Activated CD4-positive, alpha-beta T cell treated with anti-CD3 and anti-CD28 coated beads, Interleukin-2, amount 50 U/mL, for 1 hour (primary cell): Measurements from ENCODE around the gene TMEM214.

Source experiments
- DNase-seq: peaks from one replicate; pipeline ENCODE4 v3.0.0-alpha.2; 2020

The TMEM214 gene

GRCh38 chr2:27013738-27014137 is 19.0 kb upstream of the TMEM214 start:
- DNase-seq, result no peak

DNA sequence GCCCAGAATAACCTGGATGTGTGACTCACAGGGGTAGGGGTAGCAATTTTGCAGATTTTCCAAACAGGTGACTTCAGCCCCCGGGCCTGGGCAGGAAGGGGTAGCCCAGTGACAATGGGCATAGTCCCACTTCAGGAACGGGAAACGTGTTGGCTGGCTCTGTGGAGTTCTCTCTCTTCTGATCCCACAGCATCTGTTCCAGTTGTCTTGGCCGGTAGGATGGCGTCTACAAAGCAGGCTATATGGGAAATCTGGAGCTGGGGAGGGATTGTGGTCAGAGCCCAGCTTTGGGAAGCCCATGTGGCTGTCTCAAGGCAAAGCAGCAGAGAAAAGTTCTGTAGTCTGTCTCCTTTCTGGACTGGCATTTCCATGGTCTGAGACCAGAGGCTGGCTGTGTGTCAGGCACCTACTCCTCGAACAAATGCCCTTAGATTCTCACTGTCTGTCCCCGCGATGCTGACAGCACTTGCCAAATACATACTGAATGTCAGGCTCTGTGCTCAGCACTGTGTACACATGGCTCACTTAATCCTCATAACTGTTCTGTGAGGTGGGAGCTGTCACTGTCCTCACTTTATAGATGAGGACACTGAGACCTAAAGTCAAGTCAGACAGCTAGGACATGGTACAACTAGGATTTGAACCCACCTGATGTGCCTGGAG is 17.9 kb upstream of the TMEM214 start:
- no peak for DNase-seq

DNA sequence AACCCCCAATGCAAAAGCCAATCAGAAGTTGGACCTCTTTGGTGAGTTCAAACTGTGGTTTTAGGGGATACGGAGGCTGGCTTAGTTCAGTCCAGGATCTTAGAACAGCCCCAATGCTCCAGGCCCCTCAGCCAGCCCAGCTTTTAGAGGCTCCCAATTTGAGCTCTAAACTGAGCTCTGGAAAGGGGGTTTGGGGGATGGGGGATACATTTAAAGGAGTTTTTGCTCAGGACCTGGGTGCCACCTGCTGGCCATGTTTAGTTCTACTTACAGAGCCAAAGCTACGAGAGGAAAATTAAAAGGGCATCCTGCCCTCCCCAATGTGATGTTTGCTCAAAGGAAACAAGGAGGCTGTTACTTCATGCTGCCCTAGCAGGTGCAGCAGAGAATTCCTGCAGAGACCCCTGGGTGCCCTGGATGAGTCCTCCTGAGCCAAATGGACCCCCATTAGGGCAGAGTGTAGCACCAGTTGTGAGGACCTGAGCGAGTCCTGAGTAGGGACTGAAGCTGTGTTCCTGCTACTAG is 15.9 kb upstream of the TMEM214 start:
- peak; percentile 44 for DNase-seq

- DNase-seq, result no peak
Observed at GRCh38 chr2:27018142-27018541, 14.6 kb upstream of the TMEM214 start.

- no peak for DNase-seq
Observed at GRCh38 chr2:27019459-27019858, 13.3 kb upstream of the TMEM214 start.

GRCh38 chr2:27019931-27020855 is 12.6 kb upstream of the TMEM214 start:
- DNase-seq, result no peak

DNA sequence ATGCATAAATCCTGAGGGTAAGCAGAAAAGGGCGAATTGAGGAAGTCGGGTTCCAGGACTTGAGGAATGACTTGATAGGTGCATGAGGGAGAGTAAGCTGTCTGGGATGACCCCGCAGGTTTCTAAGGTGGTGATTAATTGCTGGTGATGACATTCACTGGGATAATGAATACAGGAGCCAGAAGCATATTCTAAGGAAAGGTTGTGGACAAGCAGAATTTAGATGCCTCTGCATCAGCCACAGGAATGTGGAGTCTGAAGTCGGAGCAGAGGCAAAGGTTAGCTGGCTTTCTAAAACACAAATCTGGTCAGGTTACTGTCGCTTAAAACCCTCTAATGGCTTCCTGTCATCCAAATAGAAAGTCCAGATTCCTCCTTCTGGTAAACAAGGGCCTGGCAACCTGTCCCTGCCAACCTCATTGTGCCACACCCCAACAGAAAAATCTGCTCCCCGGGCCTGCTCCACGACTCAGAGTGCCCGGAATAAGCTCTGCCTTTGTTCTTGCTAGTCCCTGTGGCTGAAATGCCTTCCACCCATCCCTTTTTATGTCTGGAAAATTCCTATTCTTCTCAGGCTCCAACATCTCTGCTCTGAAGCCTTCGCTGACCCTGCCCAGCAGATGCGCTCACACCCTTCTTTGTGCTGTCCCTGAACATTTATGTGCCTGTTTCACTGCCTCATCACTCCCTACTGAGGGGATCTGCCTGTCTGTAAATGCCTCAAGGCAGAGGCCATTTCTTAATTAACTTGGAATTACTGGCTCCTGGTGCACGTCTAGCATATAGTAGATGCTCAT is 11.3 kb upstream of the TMEM214 start:
- no peak for DNase-seq

GRCh38 chr2:27023740-27024139 is 9.0 kb upstream of the TMEM214 start:
- no peak for DNase-seq

DNA sequence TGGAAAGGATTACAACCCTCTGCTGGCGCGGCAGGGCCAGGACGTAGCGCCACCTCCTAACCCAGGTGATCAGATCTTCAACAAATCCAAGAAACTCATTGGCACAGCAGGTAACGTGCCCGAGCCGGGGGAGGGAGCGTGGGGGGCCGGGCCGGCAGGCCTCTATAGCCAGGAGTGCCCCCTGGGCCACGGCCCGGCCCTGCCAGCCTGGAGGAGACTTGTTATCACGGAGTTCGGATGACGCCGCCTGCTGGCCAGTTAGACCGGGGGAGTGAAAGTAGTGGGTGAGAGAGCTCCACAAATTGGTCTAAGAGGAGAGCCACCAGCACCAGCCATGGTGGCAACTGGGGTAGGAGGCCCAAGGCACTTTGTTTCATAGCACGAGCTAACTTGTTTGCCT is 8.6 kb upstream of the TMEM214 start:
- DNase-seq, result no peak

DNA sequence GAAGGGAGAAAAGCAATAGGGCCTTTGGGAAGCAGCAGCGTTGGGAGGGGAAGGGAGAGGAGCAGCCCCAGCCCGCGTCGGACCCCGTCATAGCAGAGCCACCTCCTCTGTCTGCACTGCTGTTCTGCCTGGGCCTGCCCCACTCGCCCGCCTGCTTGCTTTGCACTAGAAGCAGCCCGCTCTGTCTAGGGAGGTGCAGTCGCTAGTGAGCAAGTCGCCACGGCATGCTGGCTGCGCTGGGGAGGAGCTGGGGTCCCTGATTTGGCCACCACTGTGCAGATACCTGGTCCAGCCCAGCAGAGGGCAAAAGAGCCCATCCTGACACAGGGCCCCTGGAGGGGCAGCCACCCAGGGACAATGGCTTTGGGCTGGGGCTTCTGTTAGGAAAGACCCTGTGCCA is 8.0 kb upstream of the TMEM214 start:
- DNase-seq, result no peak

DNA sequence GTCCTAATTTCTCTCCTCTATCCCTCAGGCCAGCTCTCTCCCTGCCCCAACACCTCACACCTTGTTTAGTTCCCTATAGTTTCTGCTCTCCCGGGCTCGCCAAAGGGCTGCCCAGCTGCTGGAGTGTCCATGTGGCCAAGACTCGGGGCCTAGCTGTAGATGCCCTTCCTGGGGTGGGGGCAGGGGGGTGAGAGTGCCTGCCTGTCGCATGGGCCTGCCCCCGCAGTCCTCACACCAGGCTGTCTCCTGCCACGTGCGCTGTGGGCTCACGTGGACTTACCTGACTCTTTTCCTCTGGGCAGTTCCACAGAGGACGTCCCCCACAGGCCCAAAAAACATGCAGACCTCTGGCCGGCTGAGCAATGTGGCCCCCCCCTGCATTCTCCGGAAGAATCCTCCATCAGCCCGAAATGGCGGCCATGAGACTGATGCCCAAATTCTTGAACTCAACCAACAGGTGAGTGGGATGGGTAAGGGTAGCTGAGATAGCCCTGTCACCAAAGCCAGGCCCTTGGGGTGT is 7.4 kb upstream of the TMEM214 start:
- no peak for DNase-seq

DNA sequence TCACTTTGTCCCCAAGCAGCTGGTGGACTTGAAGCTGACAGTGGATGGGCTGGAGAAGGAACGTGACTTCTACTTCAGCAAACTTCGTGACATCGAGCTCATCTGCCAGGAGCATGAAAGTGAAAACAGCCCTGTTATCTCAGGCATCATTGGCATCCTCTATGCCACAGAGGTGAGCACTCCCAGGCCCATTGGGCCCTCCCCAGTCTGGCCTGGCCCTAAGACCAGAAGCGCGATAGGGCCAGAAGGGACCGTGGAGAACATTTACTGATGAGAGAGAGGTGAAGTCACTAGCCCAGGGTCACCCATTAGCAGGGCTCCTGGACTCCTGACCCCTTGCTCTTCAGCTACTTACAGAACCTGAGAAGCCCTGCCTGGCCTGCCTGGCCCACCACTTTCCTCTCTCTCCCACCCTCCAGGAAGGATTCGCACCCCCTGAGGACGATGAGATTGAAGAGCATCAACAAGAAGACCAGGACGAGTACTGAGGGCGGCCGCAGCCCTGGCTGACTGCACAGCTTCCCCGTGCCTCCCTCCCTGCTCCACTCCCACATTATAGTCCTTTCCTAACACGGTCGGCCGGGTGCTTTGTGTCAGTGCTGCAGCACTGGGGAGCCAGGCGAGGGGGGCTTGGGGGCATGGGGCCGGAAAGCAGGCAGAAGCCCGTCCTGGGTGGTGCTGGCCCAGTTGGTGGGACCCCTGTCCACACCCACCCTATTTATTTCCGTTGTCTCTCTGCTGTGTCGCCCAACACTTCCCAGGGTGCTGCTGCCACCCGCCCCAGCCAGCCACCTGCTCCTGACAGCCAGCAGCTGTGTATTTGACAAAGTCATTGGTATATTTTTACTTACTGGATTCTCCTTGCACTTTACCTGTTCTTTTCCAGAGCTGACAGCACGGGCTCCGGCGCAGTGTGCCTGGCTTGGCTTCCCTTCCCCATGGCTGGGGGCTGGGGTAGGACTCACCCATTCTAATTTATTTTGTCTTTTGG is 6.6 kb upstream of the TMEM214 start:
- no peak for DNase-seq

DNA sequence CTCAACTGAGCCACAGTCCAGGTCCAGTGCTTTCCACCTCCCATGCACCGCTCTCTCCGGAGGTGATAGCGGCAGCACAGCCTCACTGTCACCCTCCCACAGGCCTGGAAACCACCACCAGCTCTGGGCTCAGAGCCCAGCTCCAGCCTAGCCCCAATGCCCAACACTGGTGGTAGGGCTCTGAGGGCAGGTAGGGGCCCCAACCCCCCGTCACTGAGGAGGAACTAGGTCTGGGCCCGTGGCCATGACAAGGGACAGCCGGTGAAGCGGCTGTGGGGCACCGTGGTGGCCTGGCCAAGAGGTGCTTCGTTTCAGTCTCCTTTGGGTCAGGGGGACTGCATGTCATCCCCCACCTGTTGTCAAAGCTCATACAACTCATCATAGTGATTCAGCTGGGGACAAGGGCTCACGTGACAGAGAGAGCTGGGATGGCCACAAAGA is 5.5 kb upstream of the TMEM214 start:
- no peak for DNase-seq

- no peak for DNase-seq
Observed at GRCh38 chr2:27029051-27029450, 3.7 kb upstream of the TMEM214 start.

- DNase-seq, result no peak
Observed at GRCh38 chr2:27033253-27033852, 588 bp downstream of the TMEM214 start.

- no peak for DNase-seq
Observed at GRCh38 chr2:27038012-27038411, 5.2 kb downstream of the TMEM214 start.

- DNase-seq, result no peak
Observed at GRCh38 chr2:27038631-27039339, 6.0 kb downstream of the TMEM214 start.

DNA sequence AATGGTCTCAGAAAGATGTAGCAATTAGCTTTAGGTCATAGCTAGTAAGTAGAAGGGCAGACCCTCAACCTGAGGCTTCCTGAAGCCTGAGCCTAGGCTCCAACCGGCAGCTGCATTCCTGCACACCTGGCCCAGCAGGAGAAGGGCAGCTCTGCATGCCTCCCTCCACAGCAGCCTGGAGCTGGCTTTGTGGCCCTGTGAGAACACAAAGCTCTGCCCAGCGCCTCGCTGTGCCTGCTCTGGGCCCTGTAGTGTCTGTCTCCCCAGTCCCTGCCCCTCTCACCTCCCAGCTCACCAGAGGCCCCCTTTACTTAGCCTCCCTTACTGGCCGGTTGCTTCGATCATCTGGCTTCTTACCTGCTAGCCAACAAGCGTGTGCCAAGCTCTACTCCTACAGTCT is 6.7 kb downstream of the TMEM214 start:
- no peak for DNase-seq

DNA sequence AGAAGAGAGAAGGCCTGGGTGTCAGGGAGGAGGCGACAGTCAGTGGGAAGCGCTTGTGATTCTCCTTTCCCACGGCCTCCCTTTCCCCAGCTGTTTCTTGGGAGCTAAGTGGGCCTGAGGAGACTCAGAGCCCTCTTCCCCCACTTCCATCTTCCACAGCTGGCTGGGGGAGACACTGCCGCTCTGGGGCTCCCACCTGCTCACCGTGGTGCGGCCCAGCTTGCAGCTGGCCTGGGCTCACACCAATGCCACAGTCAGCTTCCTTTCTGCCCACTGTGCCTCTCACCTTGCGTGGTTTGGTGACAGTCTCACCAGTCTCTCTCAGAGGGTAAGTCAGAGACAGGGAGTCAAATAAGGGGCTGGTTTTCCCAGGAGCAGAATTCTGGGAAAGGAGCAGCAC is 7.1 kb downstream of the TMEM214 start:
- no peak for DNase-seq

DNA sequence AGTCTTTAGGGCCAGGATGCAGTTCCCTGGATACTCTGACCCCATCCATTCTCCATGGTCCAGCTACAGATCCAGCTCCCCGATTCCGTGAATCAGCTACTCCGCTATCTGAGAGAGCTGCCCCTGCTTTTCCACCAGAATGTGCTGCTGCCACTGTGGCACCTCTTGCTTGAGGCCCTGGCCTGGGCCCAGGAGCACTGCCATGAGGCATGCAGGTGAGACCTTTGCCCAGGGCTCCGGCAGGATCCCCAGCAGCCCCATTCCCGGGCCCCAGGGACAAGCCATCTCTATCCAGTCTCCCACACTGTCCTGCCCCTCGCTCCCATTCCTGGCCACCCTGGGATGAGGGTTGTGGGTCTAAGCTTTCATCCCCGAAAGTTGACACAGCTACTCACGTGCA is 7.5 kb downstream of the TMEM214 start:
- DNase-seq, result no peak

GRCh38 chr2:27041752-27042151 is 9.0 kb downstream of the TMEM214 start:
- no peak for DNase-seq
